Colonic mucosa (tissue), 4 donors: Measurements from ENCODE around the gene PDE1C. TPM values are rescaled to one million over a fixed set of nuclear protein-coding genes. Genes with fewer than 3 reads are reported as not detected.

Experiments used
- DNase-seq: peaks from one replicate; pipeline ENCODE4 v3.0.0-alpha.2; 2020
- H3K27ac ChIP-seq: fragments of 200-600 bp; one replicate; pipeline ENCODE4 v1.8.0; 2021
- H3K27me3 ChIP-seq: fragments of 200-600 bp; one replicate; pipeline ENCODE4 v1.8.0; 2021
- H3K36me3 ChIP-seq: fragments of 200-600 bp; one replicate; pipeline ENCODE4 v1.8.0; 2021
- H3K4me1 ChIP-seq: fragments of 200-600 bp; one replicate; pipeline ENCODE4 v1.8.0; 2021; ENCODE audit warnings: mild to moderate bottlenecking
- H3K4me3 ChIP-seq: fragments of 200-600 bp; one replicate; pipeline ENCODE4 v1.8.0; 2021
- H3K9ac ChIP-seq, 2 donors: one replicate each; pipeline ENCODE4 v1.7.0; 2013; ENCODE audit warnings: control low read depth in 2 of 2, low read depth in 2 of 2, low read length in 2 of 2
- H3K9me3 ChIP-seq: fragments of 200-600 bp; one replicate; pipeline ENCODE4 v1.8.0; 2021
- intact Hi-C: fragments of 100-400 bp; cut with DNase I; formaldehyde crosslinking; loops from one replicate; pipeline ENCODE4 v1.14.1; 2022
- total RNA-seq, 2 donors: library from RNA; stranded (reverse); fragmentation: NEBNext Ultra II Directional in 1 of 2; extraction: Animal tissue kit (Norgen Biotek cat#: 25700) in 1 of 2; gene quantifications; one replicate each; pipeline ENCODE4 v1.2.1, GENCODE V29; 2021
- TF ChIP-seq, protein P1 (sequence below): fragments of 200-600 bp; IDR thresholded peaks from one replicate; pipeline ENCODE4 v1.8.0; 2022; ENCODE audit warnings: antibody characterized with exemption, mild to moderate bottlenecking
- donor health status: healthy.
- donor health status: DM: no; HTN: no; CAD: no.
- donor health status: DM: no; HTN: no; CAD: no.

PDE1C gene
- total RNA-seq, 2 donors from 2014 or later: 1.2 to 2.7 TPM

DNA sequence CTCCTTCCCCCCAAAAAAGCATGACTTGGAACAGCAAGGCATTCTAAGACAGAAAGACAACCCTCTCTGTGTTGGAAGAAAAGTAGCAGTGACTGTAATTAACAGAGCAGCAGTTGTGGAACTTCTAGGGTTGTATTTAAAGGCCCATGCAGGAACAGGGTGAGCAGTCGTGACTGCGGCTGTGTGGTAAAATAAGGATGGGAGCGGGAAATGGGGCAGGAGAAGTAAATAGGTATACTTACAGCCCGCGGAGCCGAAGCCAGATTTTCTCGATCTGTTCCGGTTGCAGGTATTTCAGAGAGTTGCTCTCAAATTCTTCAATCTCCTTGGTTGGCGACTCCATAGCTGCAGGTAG, 179 bp downstream of the PDE1C start:
- Histone ChIP-seq H3K9me3 (no peaks in the 10 kb centered on the region), H3K36me3 (no peaks in the 10 kb centered on the region), H3K4me1 (no peaks in the 10 kb centered on the region), H3K27me3 (peaks cover 20% of the 10 kb centered on the region), H3K9ac (no peak overlapping the region), H3K4me3 (peak overlapping the region; percentile 30), H3K27ac (no peak overlapping the region)
- no peak for DNase-seq
- TF ChIP-seq, protein P1, sequence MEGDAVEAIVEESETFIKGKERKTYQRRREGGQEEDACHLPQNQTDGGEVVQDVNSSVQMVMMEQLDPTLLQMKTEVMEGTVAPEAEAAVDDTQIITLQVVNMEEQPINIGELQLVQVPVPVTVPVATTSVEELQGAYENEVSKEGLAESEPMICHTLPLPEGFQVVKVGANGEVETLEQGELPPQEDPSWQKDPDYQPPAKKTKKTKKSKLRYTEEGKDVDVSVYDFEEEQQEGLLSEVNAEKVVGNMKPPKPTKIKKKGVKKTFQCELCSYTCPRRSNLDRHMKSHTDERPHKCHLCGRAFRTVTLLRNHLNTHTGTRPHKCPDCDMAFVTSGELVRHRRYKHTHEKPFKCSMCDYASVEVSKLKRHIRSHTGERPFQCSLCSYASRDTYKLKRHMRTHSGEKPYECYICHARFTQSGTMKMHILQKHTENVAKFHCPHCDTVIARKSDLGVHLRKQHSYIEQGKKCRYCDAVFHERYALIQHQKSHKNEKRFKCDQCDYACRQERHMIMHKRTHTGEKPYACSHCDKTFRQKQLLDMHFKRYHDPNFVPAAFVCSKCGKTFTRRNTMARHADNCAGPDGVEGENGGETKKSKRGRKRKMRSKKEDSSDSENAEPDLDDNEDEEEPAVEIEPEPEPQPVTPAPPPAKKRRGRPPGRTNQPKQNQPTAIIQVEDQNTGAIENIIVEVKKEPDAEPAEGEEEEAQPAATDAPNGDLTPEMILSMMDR: no peak
- intact Hi-C loops: no loop called here

DNA sequence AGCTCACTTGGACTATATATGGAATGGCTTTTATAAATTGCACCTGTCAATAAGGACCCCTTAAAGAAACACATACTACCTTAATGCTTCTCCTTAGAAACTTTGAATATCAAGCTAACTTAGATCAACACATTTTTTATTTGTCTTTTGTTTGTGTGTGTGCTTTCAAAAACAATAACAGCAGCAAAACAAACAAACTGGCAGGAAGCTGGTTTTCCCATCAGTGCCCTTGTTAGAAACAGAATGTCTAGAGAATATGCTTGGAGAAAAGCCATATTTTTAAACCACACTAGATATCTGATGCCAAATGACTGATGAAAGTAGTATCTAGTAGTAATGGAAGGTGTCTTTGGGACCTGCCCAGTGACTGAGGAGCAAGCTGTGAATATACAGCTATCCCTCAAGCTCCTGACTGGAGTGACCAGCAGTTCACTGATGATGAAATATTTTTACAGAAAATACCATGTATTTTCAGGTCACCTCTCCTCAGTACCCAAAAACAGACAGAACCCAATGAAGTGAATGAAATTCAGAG, 1.0 kb downstream of the PDE1C start:
- H3K27ac ChIP-seq: no peak overlapping the region
- no peaks in the 10 kb centered on the region for H3K36me3 ChIP-seq
- DNase-seq: no peak
- no peak overlapping the region for H3K4me3 ChIP-seq
- no peak overlapping the region for H3K9ac ChIP-seq
- H3K4me1 ChIP-seq: no peaks in the 10 kb centered on the region
- intact Hi-C loops: loop anchor here (10.0 kb wide), 1 partner anchor 254 kb away; no protein-coding TSS in a partner anchor
- H3K27me3 ChIP-seq: peaks cover 20% of the 10 kb centered on the region
- no peaks in the 10 kb centered on the region for H3K9me3 ChIP-seq
- TF ChIP-seq, protein P1: no peak

DNA sequence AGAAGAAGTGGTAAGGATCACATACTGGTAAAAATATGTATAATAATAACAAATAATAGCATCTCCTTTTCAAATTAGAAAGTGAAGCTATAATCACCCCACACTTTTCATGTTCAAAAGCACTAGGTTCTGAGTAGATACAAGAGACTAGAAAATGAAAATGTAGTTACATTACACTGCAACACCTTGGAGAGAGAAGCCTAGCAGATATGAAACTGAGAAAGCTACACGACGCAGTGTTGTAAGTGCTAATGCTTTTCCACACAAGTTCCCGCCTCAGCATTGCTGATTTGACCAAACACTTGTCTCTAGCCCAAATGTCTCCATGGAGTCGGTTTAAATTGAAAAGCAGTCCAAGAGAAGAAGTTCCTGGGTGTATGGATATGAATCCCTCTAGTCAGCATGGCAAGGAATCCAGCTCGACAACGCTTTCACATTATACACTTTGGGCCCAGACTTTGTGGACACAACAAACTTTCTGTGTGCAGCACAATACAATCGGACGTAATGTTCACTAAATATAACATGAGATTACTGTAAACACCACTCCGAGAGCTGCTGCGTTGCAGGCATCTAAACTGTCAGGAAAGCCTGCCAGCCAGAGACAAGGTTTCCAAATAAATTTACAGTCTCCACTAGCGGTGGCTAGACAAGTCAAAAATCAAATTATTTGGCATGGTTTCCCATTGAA, 1.7 kb downstream of the PDE1C start:
- TF ChIP-seq, protein P1: no peak
- intact Hi-C loops: loop anchor here (10.0 kb wide), 1 partner anchor 254 kb away; no protein-coding TSS in a partner anchor
- H3K9me3 ChIP-seq: no peaks in the 10 kb centered on the region
- H3K4me1 ChIP-seq: no peaks in the 10 kb centered on the region
- no peak for DNase-seq
- no peaks in the 10 kb centered on the region for H3K36me3 ChIP-seq
- H3K9ac ChIP-seq: no peak overlapping the region
- no peak overlapping the region for H3K4me3 ChIP-seq
- H3K27me3 ChIP-seq: peaks cover 20% of the 10 kb centered on the region
- no peak overlapping the region for H3K27ac ChIP-seq

DNA sequence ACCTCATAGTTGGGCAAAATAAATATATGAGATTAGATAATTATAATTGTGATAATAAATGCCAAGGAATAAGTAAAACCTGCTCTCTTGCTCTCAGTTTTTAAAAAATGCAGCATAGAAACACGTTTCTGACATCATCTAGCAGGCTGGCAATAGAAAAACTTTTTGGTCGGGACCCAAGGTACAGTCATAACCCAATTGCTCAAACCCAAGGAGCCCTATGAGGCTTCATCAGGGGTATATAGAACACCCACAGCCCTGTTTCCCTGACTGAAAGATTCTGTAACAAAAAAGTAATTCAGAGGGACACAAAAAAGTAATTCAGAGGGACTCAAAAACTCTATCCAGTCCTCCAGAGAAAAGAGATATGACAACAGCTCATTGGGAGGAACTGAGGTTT, 3.8 kb downstream of the PDE1C start:
- Histone ChIP-seq H3K4me3 (no peak overlapping the region), H3K27ac (no peak overlapping the region), H3K27me3 (peaks cover 20% of the 10 kb centered on the region), H3K9me3 (no peaks in the 10 kb centered on the region), H3K9ac (no peak overlapping the region), H3K36me3 (no peaks in the 10 kb centered on the region), H3K4me1 (no peaks in the 10 kb centered on the region)
- no peak for DNase-seq
- TF ChIP-seq, protein P1: no peak
- intact Hi-C loops: loop anchor here (10.0 kb wide), 1 partner anchor 252 kb away; no protein-coding TSS in a partner anchor

DNA sequence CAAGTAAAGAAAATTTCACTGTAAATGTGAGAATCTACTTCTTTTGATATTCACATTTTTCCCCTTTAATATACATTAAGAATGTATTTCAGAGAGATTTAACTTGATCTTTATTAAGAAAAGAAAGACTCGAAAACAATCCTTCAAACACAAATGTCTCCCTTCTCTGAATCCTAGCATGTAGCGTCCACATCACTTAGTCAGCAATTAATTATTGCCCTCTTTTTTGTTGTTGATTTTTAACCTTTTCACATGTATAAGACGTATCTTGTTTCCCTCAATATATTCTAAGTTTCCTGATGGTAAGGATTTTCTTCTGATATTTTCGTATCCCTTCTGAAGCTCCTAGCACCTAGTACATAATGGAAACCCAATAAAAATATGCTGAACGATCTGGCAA, 6.6 kb downstream of the PDE1C start:
- intact Hi-C loops: loop anchor here (10.0 kb wide), 1 partner anchor 249 kb away; no protein-coding TSS in a partner anchor
- H3K27ac ChIP-seq: no peak overlapping the region

More for the DNA sequence above, 6.6 kb downstream of the PDE1C start:
- no peak overlapping the region for H3K4me3 ChIP-seq
- no peaks in the 10 kb centered on the region for H3K27me3 ChIP-seq
- H3K9me3 ChIP-seq: no peaks in the 10 kb centered on the region
- H3K9ac ChIP-seq: no peak overlapping the region
- TF ChIP-seq, protein P1: no peak
- no peaks in the 10 kb centered on the region for H3K36me3 ChIP-seq
- no peak for DNase-seq
- peaks cover 10% of the 10 kb centered on the region for H3K4me1 ChIP-seq
